GM12801 (cell line): ENCODE data around the gene OGFR.

ENCODE experiments used
- TF ChIP-seq, protein P1 (sequence below): IDR thresholded peaks from one replicate; pipeline ENCODE4 v1.5.1; 2011; ENCODE audit warnings: control low read depth; ENCODE audit not compliant: insufficient read length; ENCODE audit errors: extremely low read depth

OGFR gene

DNA sequence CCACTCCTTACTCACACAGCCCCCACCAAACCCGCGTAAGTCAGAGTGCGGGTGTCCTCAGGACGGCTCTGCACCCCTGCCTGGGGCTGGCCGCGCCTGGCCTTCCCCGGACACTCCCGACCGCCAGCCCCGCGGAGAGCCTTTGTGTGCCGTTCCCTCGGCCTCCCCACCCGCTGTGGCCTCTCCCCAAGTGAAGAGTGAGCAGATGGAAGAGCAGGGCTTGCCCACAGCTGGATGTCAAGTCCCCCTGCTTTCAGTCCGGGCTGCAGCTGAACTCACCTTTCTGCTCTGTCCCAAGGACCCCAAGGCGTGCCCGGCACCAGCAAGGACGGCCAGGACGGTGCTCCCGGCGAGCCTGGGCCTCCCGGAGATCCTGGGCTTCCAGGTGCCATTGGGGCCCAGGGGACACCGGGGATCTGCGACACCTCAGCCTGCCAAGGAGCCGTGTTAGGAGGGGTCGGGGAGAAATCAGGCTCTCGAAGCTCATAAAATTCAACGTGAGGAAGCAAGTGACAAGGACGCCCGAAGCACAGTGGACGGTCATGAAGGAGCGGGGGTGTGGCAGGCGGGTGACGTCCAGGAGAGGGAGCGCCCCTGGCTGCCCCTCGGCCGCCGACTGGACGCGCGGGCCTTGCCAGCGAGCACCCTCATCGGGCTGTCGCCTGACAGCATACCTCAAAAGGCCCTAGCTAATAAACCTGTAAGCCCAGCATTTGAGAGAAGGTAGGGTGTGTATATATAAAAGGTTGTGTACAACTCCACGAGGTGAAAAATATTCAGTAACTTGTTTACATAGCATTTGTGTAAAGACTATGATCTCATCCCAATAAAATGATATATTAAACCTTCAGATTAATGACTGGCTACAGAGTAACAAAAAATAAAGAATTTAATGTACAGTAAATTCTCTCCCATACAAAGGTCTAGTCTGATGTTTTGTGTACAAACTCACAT, 35.9 kb downstream of the OGFR start:
- TF ChIP-seq, protein P1, sequence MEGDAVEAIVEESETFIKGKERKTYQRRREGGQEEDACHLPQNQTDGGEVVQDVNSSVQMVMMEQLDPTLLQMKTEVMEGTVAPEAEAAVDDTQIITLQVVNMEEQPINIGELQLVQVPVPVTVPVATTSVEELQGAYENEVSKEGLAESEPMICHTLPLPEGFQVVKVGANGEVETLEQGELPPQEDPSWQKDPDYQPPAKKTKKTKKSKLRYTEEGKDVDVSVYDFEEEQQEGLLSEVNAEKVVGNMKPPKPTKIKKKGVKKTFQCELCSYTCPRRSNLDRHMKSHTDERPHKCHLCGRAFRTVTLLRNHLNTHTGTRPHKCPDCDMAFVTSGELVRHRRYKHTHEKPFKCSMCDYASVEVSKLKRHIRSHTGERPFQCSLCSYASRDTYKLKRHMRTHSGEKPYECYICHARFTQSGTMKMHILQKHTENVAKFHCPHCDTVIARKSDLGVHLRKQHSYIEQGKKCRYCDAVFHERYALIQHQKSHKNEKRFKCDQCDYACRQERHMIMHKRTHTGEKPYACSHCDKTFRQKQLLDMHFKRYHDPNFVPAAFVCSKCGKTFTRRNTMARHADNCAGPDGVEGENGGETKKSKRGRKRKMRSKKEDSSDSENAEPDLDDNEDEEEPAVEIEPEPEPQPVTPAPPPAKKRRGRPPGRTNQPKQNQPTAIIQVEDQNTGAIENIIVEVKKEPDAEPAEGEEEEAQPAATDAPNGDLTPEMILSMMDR: no peak

- TF ChIP-seq, protein P1: no peak
These were observed 37.1 kb downstream of the OGFR start for GRCh38 chr20:62841705-62842212.

- TF ChIP-seq, protein P1: no peak
These were observed 39.0 kb downstream of the OGFR start for GRCh38 chr20:62843656-62844055.

GRCh38 chr20:62844182-62844581, 39.5 kb downstream of the OGFR start:
- TF ChIP-seq, protein P1: no peak

DNA sequence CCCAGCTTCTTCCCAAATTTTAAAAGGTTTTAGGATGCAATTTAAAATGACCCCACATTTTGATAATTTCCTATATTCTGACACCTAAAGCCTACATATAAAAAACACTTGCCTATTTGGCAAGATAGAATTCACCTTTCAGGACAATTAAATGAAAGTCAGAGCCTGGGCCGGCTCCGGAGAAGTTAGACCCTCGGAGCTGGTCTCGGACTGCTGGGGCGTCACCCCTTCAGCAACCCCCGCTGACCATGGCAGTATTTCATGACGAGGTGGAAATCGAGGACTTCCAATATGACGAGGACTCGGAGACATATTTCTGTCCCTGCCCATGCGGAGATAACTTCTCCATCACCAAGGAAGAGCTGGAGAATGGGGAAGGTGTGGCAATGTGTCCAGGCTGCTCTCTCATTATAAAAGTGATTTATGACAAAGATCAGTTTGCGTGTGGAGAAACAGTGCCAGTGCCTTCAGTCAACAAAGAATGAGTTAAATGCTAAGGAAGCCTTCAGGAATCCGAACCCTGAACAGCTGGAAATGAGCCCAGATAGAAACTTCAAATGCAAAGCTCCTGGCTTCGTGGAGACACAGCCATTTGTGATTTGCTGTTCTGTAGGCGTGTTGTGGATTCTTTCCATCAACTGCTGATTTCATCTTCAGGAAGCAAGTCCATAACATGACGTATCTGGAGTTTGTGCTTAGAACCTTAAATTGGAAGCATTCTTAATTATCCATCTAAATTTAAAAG, 41.0 kb downstream of the OGFR start:
- TF ChIP-seq, protein P1: no peak

GRCh38 chr20:62846166-62846890, 41.7 kb downstream of the OGFR start:
- TF ChIP-seq, protein P1: no peak

DNA sequence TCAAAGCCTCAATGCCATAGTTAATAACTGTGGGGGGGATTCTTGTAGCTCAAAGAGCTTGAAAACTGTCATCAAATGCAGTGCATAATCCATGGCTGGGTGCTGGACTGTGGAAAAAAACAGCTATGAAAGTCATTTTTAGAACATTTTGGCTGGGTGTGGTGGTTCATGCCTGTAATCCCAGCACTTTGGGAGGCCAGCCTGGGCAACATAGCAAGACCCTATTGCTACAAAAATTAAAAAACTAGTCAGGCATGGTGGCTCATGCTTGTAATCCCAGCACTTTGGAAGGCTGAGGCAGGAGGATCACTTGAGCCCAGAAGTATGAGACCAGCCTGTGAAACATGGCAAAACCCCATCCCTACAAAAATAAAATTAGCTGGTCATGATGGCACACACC, 44.8 kb downstream of the OGFR start:
- TF ChIP-seq, protein P1: no peak
